Urothelium cell line (cell line): ENCODE measurements around the gene PKHD1.
A peak's percentile ranks its signal among the peaks of the same experiment; 100 is the strongest.

ENCODE experiments used
- DNase-seq: peaks from one replicate; pipeline ENCODE4 v3.0.0; 2011; ENCODE audit warnings: low spot score, mixed read lengths
- FAIRE-seq: peaks from 2 replicates; lab custom pipeline; 2011; peaks lifted over from hg19 to GRCh38; lab: Jason Lieb, UNC

PKHD1 gene

GRCh38 chr6:52049252-52050050 is 38.0 kb downstream of the PKHD1 start:
- FAIRE-seq, result no peak
- DNase-seq, result peak; percentile 49

- DNase-seq (no peak), FAIRE-seq (no peak)
Measured at GRCh38 chr6:52046456-52046855, 41.0 kb downstream of the PKHD1 start.

- no peak for FAIRE-seq
- DNase-seq, result no peak
Measured at GRCh38 chr6:52045481-52045880, 41.9 kb downstream of the PKHD1 start.

- DNase-seq (no peak), FAIRE-seq (no peak)
Measured at GRCh38 chr6:52045033-52045432, 42.4 kb downstream of the PKHD1 start.

- FAIRE-seq (peak; percentile 35), DNase-seq (no peak)
Measured at GRCh38 chr6:52042141-52042885, 45.1 kb downstream of the PKHD1 start.

- no peak for DNase-seq
- no peak for FAIRE-seq
Measured at GRCh38 chr6:52041134-52041533, 46.3 kb downstream of the PKHD1 start.

GRCh38 chr6:52027699-52028098 is 59.7 kb downstream of the PKHD1 start:
- no peak for FAIRE-seq
- no peak for DNase-seq

- no peak for FAIRE-seq
Measured at GRCh38 chr6:52024451-52025068, 62.9 kb downstream of the PKHD1 start.

GRCh38 chr6:52022675-52023074 is 64.7 kb downstream of the PKHD1 start:
- FAIRE-seq, result no peak

More at GRCh38 chr6:52024451-52025068, 62.9 kb downstream of the PKHD1 start:
- no peak for DNase-seq

GRCh38 chr6:52020945-52021570 is 66.4 kb downstream of the PKHD1 start:
- DNase-seq, result peak; percentile 23
- FAIRE-seq, result no peak

More at GRCh38 chr6:52022675-52023074, 64.7 kb downstream of the PKHD1 start:
- no peak for DNase-seq

GRCh38 chr6:52019881-52020280 is 67.5 kb downstream of the PKHD1 start:
- DNase-seq (no peak), FAIRE-seq (no peak)

GRCh38 chr6:52019092-52019491 is 68.3 kb downstream of the PKHD1 start:
- DNase-seq, result no peak
- FAIRE-seq, result no peak

GRCh38 chr6:52016915-52017748 is 70.3 kb downstream of the PKHD1 start:
- FAIRE-seq (peak; percentile 20), DNase-seq (no peak)

- DNase-seq, result no peak
- no peak for FAIRE-seq
Measured at GRCh38 chr6:52015953-52016352, 71.5 kb downstream of the PKHD1 start.

- FAIRE-seq, result peak; percentile 32
Measured at GRCh38 chr6:52014391-52014790, 73.0 kb downstream of the PKHD1 start.

GRCh38 chr6:52013035-52013434 is 74.4 kb downstream of the PKHD1 start:
- DNase-seq, result peak; percentile 20
- FAIRE-seq, result peak; percentile 42

More at GRCh38 chr6:52014391-52014790, 73.0 kb downstream of the PKHD1 start:
- DNase-seq, result no peak

- FAIRE-seq (no peak), DNase-seq (no peak)
Measured at GRCh38 chr6:52012582-52012981, 74.8 kb downstream of the PKHD1 start.

GRCh38 chr6:52010806-52011205 is 76.6 kb downstream of the PKHD1 start:
- DNase-seq (no peak), FAIRE-seq (no peak)

- no peak for FAIRE-seq
Measured at GRCh38 chr6:52010145-52010544, 77.3 kb downstream of the PKHD1 start.

GRCh38 chr6:52009466-52010140 is 77.8 kb downstream of the PKHD1 start:
- DNase-seq (no peak), FAIRE-seq (no peak)

More at GRCh38 chr6:52010145-52010544, 77.3 kb downstream of the PKHD1 start:
- DNase-seq, result no peak
